RWPE1 (cell line): ENCODE results near the gene CCT7.
A peak's percentile ranks its signal among the peaks of the same experiment; 100 is the strongest.

ENCODE experiments used
- CTCF ChIA-PET: fragments of 350-600 bp; sonication (Branson Sonifier 250); formaldehyde crosslinking; extraction: SDS; loops from one replicate; lab custom pipeline; 2021; lab: Yijun Ruan, JAX
- POLR2A ChIA-PET: fragments of 400-600 bp; formaldehyde crosslinking; extraction: SDS; loops from one replicate; lab custom pipeline; 2020; ENCODE audit warnings: antibody characterized with exemption; ENCODE audit not compliant: low non-redundant PET; lab: Yijun Ruan, JAX
- DNase-seq: peaks from one replicate; pipeline ENCODE4 v3.0.0; 2012; ENCODE audit warnings: low spot score
- H3K27ac ChIP-seq: fragments of 450-650 bp; 2 replicates; pipeline ENCODE4 v1.5.1; 2017
- TF ChIP-seq, protein P1 (sequence below): fragments of 450-650 bp; conservative IDR thresholded peaks from 2 replicates; pipeline ENCODE4 v1.5.1; 2017; ENCODE audit warnings: low read depth, mild to moderate bottlenecking

Gene CCT7

DNA sequence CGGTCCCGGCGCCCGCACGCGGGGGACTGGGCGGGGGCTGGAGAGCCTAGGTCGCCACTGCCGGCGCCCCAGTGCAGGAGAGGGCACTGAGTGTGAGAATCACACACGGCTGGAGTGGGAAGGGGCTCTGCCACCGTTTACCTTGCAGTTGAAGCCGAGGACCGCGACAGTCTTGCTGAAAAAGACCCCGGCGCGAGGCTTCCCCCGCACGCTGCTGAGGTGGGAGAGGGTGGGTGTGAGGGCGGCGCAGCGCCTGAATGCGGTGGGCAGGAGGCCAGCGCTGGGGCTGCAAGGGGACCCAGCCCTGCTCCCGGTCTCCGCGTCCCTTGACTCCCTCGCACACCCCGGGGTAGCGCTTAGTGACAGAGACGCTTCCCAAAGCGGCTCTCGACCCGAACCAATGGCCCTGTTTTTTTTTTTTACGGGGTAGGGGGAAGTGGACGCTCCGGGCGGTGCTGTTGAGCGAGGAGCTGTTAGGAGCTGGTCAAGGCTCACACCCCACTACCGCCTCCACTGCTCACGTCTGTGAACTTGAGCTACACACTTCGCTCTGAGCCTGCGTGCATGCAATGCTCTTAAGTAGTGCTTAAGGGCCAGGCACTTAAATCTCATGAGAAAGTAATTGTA is 30.9 kb upstream of the CCT7 start:
- no peak for DNase-seq
- ChIA-PET POLR2A (no interaction called here), CTCF (interaction anchor here (0.6 to 2.6 kb wide), 2 partner anchors 9 to 96 kb away, joined by 3 to 7 read pairs; no protein-coding TSS in a partner anchor)
- H3K27ac ChIP-seq = no peak overlapping the region
- TF ChIP-seq, protein P1, sequence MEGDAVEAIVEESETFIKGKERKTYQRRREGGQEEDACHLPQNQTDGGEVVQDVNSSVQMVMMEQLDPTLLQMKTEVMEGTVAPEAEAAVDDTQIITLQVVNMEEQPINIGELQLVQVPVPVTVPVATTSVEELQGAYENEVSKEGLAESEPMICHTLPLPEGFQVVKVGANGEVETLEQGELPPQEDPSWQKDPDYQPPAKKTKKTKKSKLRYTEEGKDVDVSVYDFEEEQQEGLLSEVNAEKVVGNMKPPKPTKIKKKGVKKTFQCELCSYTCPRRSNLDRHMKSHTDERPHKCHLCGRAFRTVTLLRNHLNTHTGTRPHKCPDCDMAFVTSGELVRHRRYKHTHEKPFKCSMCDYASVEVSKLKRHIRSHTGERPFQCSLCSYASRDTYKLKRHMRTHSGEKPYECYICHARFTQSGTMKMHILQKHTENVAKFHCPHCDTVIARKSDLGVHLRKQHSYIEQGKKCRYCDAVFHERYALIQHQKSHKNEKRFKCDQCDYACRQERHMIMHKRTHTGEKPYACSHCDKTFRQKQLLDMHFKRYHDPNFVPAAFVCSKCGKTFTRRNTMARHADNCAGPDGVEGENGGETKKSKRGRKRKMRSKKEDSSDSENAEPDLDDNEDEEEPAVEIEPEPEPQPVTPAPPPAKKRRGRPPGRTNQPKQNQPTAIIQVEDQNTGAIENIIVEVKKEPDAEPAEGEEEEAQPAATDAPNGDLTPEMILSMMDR = no peak

DNA sequence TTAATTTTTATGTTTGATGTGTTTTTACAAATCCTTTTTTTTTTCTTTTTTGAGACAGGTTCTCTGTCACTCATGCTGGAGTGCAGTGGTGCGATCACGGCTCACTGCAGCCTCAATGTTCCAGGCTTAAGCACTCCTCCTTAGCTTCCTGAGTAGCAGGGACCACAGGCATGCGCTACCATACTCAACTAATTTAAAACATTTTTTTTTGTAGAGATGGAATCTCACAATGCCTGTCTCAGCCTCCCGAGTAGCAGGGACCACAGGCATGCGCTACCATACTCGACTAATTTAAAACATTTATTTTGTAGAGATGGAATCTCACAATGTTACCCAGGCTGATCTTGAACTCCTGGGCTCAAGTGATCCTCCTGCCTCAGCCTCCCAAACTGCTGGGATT is 28.5 kb upstream of the CCT7 start:
- DNase-seq = no peak
- CTCF ChIA-PET = no interaction called here
- H3K27ac ChIP-seq = no peak overlapping the region
- TF ChIP-seq, protein P1 = no peak
- POLR2A ChIA-PET = no interaction called here

GRCh38 chr2:73208258-73208657 is 25.9 kb upstream of the CCT7 start:
- TF ChIP-seq, protein P1 = no peak
- ChIA-PET CTCF (interaction anchor here (2.5 kb wide), 1 partner anchor 31 kb away, joined by 9 read pairs; no protein-coding TSS in a partner anchor), POLR2A (no interaction called here)

DNA sequence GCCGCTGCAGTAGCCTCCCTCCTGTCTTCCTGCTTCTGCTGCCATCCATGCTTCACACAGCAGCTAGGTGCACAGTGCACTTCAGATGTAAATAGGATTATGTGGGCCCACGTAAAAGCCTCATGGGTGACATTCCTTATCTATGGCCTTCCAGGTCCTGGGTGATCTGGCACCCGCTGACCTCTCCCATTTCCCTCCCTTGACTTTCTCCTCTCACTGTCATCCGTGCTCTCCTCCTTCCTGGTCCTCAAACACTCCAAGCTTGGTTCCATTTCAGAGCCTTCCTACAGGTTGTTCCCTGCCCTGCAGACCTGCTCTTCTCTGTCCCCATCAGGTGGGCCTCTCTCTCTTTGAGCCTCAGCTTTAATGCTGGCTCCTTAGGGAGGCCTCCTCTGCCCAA is 24.1 kb upstream of the CCT7 start:
- POLR2A ChIA-PET = no interaction called here
- H3K27ac ChIP-seq = no peak overlapping the region
- DNase-seq = no peak
- CTCF ChIA-PET = interaction anchor here (1.7 kb wide), 1 partner anchor 33 kb away, joined by 12 read pairs; no protein-coding TSS in a partner anchor
- TF ChIP-seq, protein P1 = no peak

More at GRCh38 chr2:73208258-73208657, 25.9 kb upstream of the CCT7 start:
- no peak overlapping the region for H3K27ac ChIP-seq
- no peak for DNase-seq

GRCh38 chr2:73210696-73211095 is 23.4 kb upstream of the CCT7 start:
- POLR2A ChIA-PET = no interaction called here
- TF ChIP-seq, protein P1 = no peak
- CTCF ChIA-PET = interaction anchor here (1.7 kb wide), 1 partner anchor 33 kb away, joined by 12 read pairs; no protein-coding TSS in a partner anchor
- no peak for DNase-seq
- no peak overlapping the region for H3K27ac ChIP-seq

DNA sequence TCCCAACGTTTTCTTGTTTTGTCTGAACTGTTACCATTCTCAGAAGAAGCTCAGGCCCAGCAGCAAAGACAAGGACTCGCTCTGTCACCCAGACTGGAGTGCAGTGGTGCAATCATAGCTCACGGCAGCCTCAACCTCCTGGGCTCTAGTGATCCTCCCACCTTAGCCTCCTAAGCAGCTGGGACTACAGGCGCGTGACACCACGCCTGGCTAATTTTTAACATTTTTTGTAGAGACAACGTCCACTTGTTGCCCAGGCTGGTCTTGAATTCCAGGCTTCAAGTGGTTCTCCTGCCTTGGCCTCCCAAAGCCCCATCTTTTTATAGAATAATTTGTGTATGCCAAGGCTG is 22.0 kb upstream of the CCT7 start:
- no peak for DNase-seq
- ChIA-PET CTCF (interaction anchor here (0.5 to 2.3 kb wide), 12 partner anchors 9 to 1465 kb away, joined by 3 to 15 read pairs (median 4); partner anchors contain the start of genes CCT7 and NOTO), POLR2A (no interaction called here)
- peak overlapping the region; percentile 70; the same call in 1 of the 2 replicates for H3K27ac ChIP-seq
- TF ChIP-seq, protein P1 = no peak
